HG02678 (cell line): ENCODE results near the gene COL25A1.

Experiments
- ATAC-seq: cut with Tn5 transposase; IDR thresholded peaks from one replicate; pipeline ENCODE4 v1.9.1; 2021; ENCODE audit warnings: mild to moderate bottlenecking, moderate library complexity; ENCODE audit not compliant: unreplicated experiment

The COL25A1 gene

GRCh38 chr4:109294006-109294405 lies 8.5 kb downstream of the COL25A1 start:
- peak; percentile 92 for ATAC-seq

- ATAC-seq: no peak
These were observed 10.7 kb downstream of the COL25A1 start for GRCh38 chr4:109291707-109292238.

DNA sequence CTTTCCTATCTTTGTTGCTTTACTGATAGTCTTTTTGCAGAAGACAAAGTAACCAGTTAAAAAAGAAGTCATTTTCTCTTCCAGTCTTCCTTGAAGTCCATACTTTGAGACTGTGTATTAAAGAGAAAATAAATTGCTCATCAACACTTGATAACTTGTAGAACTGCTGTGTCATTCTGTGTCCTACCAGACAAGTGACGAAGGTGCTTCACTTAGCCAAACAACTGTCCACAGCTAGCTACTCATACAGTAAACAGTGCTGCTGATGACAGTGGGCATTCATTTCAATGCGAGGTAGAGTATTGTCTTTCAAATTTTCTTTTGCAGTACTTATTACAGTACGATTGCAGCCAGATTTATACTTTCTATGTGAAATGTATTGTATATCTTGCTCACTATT lies 11.5 kb downstream of the COL25A1 start:
- ATAC-seq: no peak

- ATAC-seq: peak; percentile 78
These were observed 23.8 kb downstream of the COL25A1 start for GRCh38 chr4:109278594-109279031.

- ATAC-seq: peak; percentile 83
These were observed 25.9 kb downstream of the COL25A1 start for GRCh38 chr4:109276482-109277095.

GRCh38 chr4:109275066-109275745 lies 27.3 kb downstream of the COL25A1 start:
- ATAC-seq: no peak

- ATAC-seq: no peak
These were observed 35.6 kb downstream of the COL25A1 start for GRCh38 chr4:109266891-109267290.

DNA sequence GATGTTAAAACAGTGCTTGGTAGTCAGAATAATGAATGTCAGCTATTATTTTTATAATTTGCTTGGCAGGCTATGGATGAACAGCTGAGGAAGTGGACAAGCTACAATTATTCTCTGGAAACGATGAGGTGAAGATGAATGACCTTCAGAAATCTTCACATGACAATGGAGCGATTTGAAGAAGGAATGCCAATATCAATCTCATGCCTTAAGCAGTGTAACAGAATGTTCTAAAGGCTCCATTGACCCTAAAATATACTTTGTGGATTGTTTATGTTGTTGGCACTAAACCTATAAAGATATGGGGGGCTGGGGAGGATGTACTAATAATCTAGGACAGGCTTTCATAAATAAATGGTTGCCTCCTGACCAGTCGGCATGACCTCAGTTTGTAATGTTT lies 36.2 kb downstream of the COL25A1 start:
- ATAC-seq: no peak

- ATAC-seq: no peak
These were observed 38.7 kb downstream of the COL25A1 start for GRCh38 chr4:109263721-109264120.

DNA sequence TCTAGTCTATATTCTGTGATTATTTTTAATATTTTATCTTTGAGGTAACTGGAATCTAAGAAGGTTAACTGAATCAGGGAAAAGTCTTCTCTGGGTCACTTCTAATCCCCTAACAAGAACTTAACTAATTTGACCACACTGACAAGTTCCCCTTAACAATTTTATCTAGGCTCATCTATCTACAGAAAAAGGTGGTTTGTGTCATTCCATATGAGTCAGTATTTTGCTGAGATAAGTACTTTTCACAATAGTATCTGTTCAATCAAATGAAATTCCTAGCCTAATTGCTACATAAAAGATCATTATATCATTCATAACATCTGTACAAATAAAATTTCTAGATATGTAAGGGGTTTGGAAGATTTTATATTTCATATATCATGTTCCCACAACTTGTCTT lies 45.6 kb downstream of the COL25A1 start:
- ATAC-seq: no peak

DNA sequence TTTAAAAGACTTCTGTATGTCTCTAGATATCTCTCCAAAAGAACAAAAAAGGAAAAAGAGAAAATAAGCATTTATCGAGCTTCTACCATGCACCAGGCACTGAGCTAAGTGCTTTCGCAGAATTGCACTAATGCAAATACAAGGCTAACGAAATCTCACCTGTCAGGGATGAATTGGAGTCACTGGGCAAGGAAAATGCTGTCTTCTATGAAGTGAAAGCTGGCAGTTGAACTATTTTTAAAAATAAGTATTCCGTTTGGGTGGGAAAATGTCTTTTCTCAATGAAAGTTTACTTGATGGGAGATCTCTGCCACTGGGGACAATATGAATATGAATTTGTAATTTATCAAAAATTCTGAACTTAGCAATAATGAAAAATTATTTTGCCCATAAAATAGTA lies 47.6 kb downstream of the COL25A1 start:
- ATAC-seq: no peak

DNA sequence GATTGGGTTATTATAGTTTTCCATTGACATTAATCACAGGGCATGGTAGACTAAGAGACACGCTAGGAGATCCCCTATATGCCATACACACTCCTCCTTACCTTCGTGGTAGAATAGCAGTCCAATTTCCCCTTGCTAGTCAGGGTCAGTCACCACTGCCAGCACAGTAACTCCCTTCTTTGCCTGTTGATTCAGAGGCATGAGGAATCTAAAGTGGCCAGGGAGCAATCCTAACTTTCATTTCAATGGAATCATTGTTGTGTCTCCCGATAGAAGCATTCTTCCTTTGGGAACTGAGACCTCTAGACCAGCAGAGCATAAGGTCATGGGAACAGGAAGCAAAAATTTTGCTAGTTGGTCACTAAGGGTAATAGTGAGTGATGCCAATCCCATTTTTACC lies 51.1 kb downstream of the COL25A1 start:
- no peak for ATAC-seq

- no peak for ATAC-seq
These were observed 54.0 kb downstream of the COL25A1 start for GRCh38 chr4:109248322-109248900.

- no peak for ATAC-seq
These were observed 58.6 kb downstream of the COL25A1 start for GRCh38 chr4:109243871-109244270.

DNA sequence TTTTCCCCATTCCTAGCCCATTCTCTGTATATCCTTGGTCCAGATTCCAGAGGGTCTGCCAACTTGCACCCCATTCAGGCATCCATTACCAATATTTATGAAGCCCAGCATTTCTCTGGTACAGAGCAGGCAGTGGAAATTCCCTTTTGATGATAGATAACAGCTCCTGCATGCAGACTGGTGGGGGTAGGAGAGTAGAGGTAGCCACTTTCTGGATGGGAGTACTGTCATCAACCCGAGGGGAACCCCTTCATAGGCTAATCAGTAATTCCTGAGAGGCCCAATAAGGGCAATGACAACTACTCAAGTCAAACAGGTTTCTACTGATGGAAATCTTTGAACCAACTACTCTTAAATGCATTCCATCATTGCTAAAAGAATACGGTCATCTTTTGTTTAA lies 63.7 kb downstream of the COL25A1 start:
- ATAC-seq: peak; percentile 57

DNA sequence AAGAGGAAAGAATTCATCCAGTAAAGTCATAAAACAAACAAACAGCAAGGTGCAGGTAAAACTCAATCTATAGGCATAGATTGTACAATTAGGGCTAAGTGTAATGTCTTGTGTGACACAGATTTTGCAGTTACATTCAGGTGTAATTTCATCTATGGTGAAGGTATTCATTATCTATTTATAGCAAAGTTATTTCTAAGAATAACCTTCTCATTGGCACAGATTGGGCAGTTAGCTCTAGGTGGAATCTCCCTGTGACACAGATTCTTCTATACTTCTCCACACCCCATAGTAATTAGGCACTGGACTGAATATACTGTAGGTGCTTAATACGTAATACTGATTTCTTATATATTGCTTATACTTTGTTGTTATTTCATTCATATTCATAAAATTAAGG lies 66.8 kb downstream of the COL25A1 start:
- ATAC-seq: no peak

GRCh38 chr4:109234596-109234995 lies 67.9 kb downstream of the COL25A1 start:
- ATAC-seq: no peak

GRCh38 chr4:109233570-109233969 lies 68.9 kb downstream of the COL25A1 start:
- ATAC-seq: no peak

DNA sequence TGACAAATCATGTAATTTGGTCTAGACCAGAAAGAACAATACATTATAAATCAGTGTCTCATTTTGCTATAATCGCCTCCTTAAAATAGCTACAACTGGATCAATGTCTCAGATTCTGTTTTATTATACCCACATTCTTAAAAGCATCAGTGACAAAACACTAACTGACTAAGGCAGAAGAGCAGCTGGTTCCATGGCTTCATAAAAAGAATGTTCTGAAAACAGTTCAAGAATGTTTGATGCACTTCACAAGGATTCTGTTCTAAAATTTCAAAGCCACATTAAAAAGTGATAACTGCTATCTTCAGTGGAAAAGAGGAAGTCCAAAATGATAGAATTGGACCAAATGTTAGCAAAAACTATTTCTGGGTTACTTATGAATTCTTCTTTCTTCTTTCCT lies 69.8 kb downstream of the COL25A1 start:
- ATAC-seq: no peak

DNA sequence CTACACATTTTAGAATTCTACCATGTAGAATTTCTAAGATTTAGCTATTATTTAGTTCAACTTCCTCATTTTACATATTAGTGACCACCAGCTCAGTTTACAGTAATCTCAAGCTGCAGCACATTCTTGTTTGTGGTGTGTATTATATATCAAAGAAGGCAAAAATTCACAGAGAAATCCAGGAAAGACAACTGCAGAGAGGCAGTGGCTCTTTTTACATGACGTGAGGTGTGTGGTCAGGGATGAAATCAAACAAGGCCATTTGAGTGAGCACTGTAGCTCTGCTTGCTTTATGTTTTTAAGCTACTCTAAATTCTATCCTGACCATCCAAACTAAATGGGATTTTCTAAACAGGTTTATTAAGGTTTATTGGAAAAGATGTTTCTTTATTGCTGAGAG lies 71.1 kb downstream of the COL25A1 start:
- no peak for ATAC-seq

GRCh38 chr4:109229028-109229427 lies 73.4 kb downstream of the COL25A1 start:
- ATAC-seq: no peak

GRCh38 chr4:109218288-109218687 lies 84.2 kb downstream of the COL25A1 start:
- ATAC-seq: no peak
